ENCODE results near the gene ITSN1. TPM values are rescaled to one million over a fixed set of nuclear protein-coding genes. Genes with fewer than 3 reads are reported as not detected.

Gene ITSN1
- total and polyA plus RNA-seq, 2 of the 13 experiments (the other 11 are each of a cell fraction or from before 2014, with no cell fraction given) = 26.1 to 33.8 TPM

DNA sequence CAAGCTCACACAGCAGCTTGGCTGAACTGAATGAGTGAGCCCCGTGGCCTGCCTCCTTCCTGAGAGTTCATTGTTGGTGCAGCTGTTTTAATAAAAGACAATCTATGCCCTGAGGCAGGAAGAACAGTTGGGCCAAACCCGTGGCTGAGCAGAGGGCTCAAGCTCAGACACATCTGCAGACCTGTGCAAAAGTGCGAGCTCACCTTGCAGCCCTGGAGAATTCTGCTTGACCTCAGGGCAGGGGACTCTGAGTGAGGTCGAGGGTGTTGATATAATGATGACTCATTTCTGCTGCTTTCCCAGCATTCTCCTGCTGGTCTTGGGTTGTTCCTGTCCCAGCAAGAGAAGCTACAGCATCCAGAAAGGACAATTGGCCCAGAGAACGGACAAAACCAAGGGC is 212.3 kb downstream of the ITSN1 start (continued):
- TF ChIP-seq, protein P1, sequence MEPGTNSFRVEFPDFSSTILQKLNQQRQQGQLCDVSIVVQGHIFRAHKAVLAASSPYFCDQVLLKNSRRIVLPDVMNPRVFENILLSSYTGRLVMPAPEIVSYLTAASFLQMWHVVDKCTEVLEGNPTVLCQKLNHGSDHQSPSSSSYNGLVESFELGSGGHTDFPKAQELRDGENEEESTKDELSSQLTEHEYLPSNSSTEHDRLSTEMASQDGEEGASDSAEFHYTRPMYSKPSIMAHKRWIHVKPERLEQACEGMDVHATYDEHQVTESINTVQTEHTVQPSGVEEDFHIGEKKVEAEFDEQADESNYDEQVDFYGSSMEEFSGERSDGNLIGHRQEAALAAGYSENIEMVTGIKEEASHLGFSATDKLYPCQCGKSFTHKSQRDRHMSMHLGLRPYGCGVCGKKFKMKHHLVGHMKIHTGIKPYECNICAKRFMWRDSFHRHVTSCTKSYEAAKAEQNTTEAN (CRISPR knock-in tag; conservative IDR thresholded peaks at IDR 0.05) = no peak
- TF ChIP-seq ZNF280D (CRISPR knock-in tag; IDR thresholded peaks at IDR 0.05) (no peak), GATA4 (IDR thresholded peaks at IDR 0.05; ENCODE audit: borderline replicate concordance, low read depth) (no peak), ZNF224 (CRISPR knock-in tag; IDR thresholded peaks at IDR 0.05) (no peak), TOE1 (CRISPR knock-in tag; IDR thresholded peaks at IDR 0.05) (no peak), FOSL1 (CRISPR knock-in tag; IDR thresholded peaks at IDR 0.05; ENCODE audit: borderline replicate concordance) (peak; percentile 73; the same call in 1 of the 2 replicates), FOXA3 (CRISPR knock-in tag; IDR thresholded peaks at IDR 0.05) (peak; percentile 52)
- TF ChIP-seq, protein P2, sequence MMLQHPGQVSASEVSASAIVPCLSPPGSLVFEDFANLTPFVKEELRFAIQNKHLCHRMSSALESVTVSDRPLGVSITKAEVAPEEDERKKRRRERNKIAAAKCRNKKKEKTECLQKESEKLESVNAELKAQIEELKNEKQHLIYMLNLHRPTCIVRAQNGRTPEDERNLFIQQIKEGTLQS (CRISPR knock-in tag; IDR thresholded peaks at IDR 0.05) = peak; percentile 77; the same call in 1 of the 2 replicates

DNA sequence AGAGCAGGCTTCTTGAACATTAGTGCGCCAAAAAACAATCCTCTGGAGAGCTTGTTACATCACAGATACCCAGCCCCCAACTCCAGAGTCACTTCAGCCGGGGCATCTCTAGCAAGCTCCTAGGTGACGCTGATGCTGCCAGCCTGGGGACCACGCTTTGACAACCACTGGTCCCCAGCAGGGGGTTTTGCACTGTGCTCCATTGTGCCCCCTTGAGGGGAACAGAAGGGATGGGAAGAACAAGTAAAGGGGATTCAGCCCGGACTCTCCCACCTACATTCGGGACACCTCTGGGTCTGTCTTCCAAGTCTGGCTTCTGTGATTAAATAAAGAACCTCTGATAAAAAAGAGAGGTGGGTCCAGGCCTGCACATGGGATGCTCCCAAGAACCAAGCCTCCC is 212.9 kb downstream of the ITSN1 start:
- Histone ChIP-seq H3K27ac (ENCODE audit: extremely low read length, insufficient read depth, low read length) (no peak overlapping the region), H2AFZ (ENCODE audit: low read length) (no peak overlapping the region), H3K9ac (ENCODE audit: insufficient read depth, low read depth, low read length) (no peak overlapping the region), H3K79me2 (ENCODE audit: insufficient read depth, low read length) (no peaks in the 10 kb centered on the region), H3K4me2 (ENCODE audit: low read depth, low read length) (no peak overlapping the region), H3K27me3 (ENCODE audit: control insufficient read depth in 1 of 2, insufficient read depth in 2 of 2, low read length in 2 of 2) (peaks cover 2 to 14% of the 10 kb centered on the region in 2 experiments; a peak in 4 of 5 replicates), H3K4me1 (ENCODE audit: insufficient read depth, low read length) (peaks cover 27% of the 10 kb centered on the region), H3K36me3 (replicated peaks in 1 of 2; ENCODE audit: control insufficient read depth in 1 of 2, insufficient read depth in 2 of 2, low read length in 2 of 2) (no peaks in the 10 kb centered on the region), H3K9me3 (ENCODE audit: low read length) (no peaks in the 10 kb centered on the region), H4K20me1 (ENCODE audit: insufficient read depth, low read length) (no peaks in the 10 kb centered on the region), H3K4me3 (replicated peaks in 1 of 3; ENCODE audit: insufficient read depth in 1 of 3, low read depth in 2 of 3, low read length in 3 of 3) (no peak overlapping the region)
- WGBS (ENCODE audit: low lambda C conversion rate) = 53% methylated on average over 5 of the region's 6 CpGs
- in situ Hi-C loops (cut with HindIII; ENCODE audit: extremely low pct_ligation_motif_present, low pct_unique_long_range_greater_than_20kb) = no loop called here
- intact Hi-C loops (cut with micrococcal nuclease; ENCODE audit: unreplicated experiment) = no loop called here
- POLR2A ChIA-PET = no interaction called here
- DNase-seq (ENCODE audit: low spot score) (peak; percentile 23), FAIRE-seq (no peak), ATAC-seq (peak; percentile 63)
- BruUV-seq (replicated peaks) = no TSS peak
- CTCF ChIA-PET (ENCODE audit: low intra/inter-chr PET ratio, low total read pairs) = no interaction called here
- TF ChIP-seq KMT2A (CRISPR knock-in tag; IDR thresholded peaks at IDR 0.05) (no peak), ZFP82 (CRISPR knock-in tag; IDR thresholded peaks at IDR 0.05; ENCODE audit: borderline replicate concordance) (no peak), STAG1 (CRISPR knock-in tag; IDR thresholded peaks at IDR 0.05) (0 out of 2 replicates have a peak, but pooled peaks have one; percentile 14), NR2F2 (IDR thresholded peaks at IDR 0.05; ENCODE audit: borderline replicate concordance, low read depth) (no peak)
- TF ChIP-seq, protein P3, sequence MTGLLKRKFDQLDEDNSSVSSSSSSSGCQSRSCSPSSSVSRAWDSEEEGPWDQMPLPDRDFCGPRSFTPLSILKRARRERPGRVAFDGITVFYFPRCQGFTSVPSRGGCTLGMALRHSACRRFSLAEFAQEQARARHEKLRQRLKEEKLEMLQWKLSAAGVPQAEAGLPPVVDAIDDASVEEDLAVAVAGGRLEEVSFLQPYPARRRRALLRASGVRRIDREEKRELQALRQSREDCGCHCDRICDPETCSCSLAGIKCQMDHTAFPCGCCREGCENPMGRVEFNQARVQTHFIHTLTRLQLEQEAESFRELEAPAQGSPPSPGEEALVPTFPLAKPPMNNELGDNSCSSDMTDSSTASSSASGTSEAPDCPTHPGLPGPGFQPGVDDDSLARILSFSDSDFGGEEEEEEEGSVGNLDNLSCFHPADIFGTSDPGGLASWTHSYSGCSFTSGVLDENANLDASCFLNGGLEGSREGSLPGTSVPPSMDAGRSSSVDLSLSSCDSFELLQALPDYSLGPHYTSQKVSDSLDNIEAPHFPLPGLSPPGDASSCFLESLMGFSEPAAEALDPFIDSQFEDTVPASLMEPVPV (CRISPR knock-in tag; IDR thresholded peaks at IDR 0.05) = no peak
